ENCODE measurements around the gene TPRN. TPM values are rescaled to one million over a fixed set of nuclear protein-coding genes. Genes with fewer than 3 reads are reported as not detected.

TPRN gene
- total and polyA plus RNA-seq, 2 of the 4 experiments (the other 2 are of a cell fraction), result 1.8 to 5.3 TPM

- dilution Hi-C loops (cut with HindIII; ENCODE audit: low sequenced_read_pairs, unreplicated experiment) (no loop called here), in situ Hi-C loops (cut with MboI; ENCODE audit: low sequenced_read_pairs) (no loop called here), intact Hi-C loops (cut with micrococcal nuclease) (no loop called here)
- no peak for DNase-seq
- Histone ChIP-seq H3K36me3 (ENCODE audit: control insufficient read depth, insufficient read depth, low read length) (peaks cover 19% of the 10 kb centered on the region), H2BK20ac (ENCODE audit: low read depth, low read length) (no peak overlapping the region), H3K4me1 (ENCODE audit: control insufficient read depth, insufficient read depth, low read length) (peaks cover 7% of the 10 kb centered on the region; the same call in 1 of the 2 replicates), H3K4ac (ENCODE audit: low read depth, low read length) (no peak overlapping the region), H3K27me3 (ENCODE audit: control insufficient read depth, insufficient read depth, low read length) (no peaks in the 10 kb centered on the region), H2BK5ac (ENCODE audit: low read depth, low read length, poor library complexity, severe bottlenecking) (no peak overlapping the region), H2AK9ac (replicated peaks; ENCODE audit: low read depth, low read length, poor library complexity) (peak overlapping the region; percentile 50), H3K56ac (ENCODE audit: extremely low read depth, insufficient read depth, low read length) (no peak overlapping the region), H3K18ac (ENCODE audit: low read depth, low read length) (no peak overlapping the region), H4K8ac (ENCODE audit: low read depth in 2 of 2, low read length in 2 of 2) (no peak overlapping the region), H4K20me1 (ENCODE audit: insufficient read depth, low read length) (peaks cover 33% of the 10 kb centered on the region), H3K9ac (ENCODE audit: low read depth, low read length) (no peak overlapping the region), H4K5ac (ENCODE audit: low read depth, low read length) (no peak overlapping the region), H3K23ac (ENCODE audit: low read depth, low read length) (0 out of 2 replicates have a peak overlapping the region, but pooled peaks have one; percentile 16), H3K9me1 (ENCODE audit: insufficient read depth, low read length) (peaks cover 4% of the 10 kb centered on the region), H2BK15ac (ENCODE audit: low read depth, low read length) (no peak overlapping the region), H3K14ac (replicated peaks; ENCODE audit: low read depth, low read length) (no peak overlapping the region), H3K79me1 (ENCODE audit: low read depth in 1 of 2, low read length in 2 of 2) (peaks cover 3 to 28% of the 10 kb centered on the region in 2 experiments; a peak in 3 of 4 replicates), H3K9me3 (ENCODE audit: control insufficient read depth, insufficient read depth, low read length) (no peaks in the 10 kb centered on the region), H3K27ac (ENCODE audit: insufficient read depth, low read length) (no peak overlapping the region), H2AFZ (replicated peaks; ENCODE audit: low read length, poor library complexity) (peak overlapping the region; percentile 69), H3K4me3 (ENCODE audit: insufficient read depth, low read depth, low read length) (no peak overlapping the region), H2AK5ac (ENCODE audit: low read depth, low read length) (0 out of 2 replicates have a peak overlapping the region, but pooled peaks have one; percentile 16), H4K91ac (ENCODE audit: insufficient read depth, low read depth, low read length) (no peak overlapping the region), H3K4me2 (ENCODE audit: low read depth, low read length) (no peak overlapping the region), H2BK120ac (ENCODE audit: low read depth, low read length) (no peak overlapping the region)
- no TSS peak for BruUV-seq (replicated peaks)
- 79% methylated on average over 8 of the region's 36 CpGs; no CpG with 5 or more reads in 1 of the 2 experiments for WGBS, 2 experiments (ENCODE audit: extremely low coverage in 2 of 2, insufficient read length in 1 of 2)
- no peak for ATAC-seq (ENCODE audit: low read depth)
- CTCF ChIA-PET, result no interaction called here
- TF ChIP-seq BHLHE40 (IDR thresholded peaks at IDR 0.05; ENCODE audit: low read depth, low read length) (no peak), POLR2A (IDR thresholded peaks at IDR 0.05; ENCODE audit: low read depth, low read length) (peak; percentile 84), SMC3 (IDR thresholded peaks at IDR 0.05; ENCODE audit: low read depth, low read length) (no peak), RFX5 (IDR thresholded peaks at IDR 0.05; ENCODE audit: low read depth, low read length) (no peak)
- POLR2A ChIA-PET (ENCODE audit: unreplicated experiment), result interaction anchor here (1.9 kb wide), 1 partner anchor 10 kb away, joined by 9 read pairs; the partner anchor contains the start of gene NELFB
These were observed 44.2 kb upstream of the TPRN start for GRCh38 chr9:137244486-137245449.
